HEK293 (cell line): ENCODE data around the gene PDE3A.

Source experiments
- CTCF ChIA-PET: fragments of 350-600 bp; formaldehyde crosslinking; extraction: SDS; loops from one replicate; lab custom pipeline; 2021; ENCODE audit warnings: antibody characterized with exemption; lab: Yijun Ruan, JAX
- POLR2A ChIA-PET: fragments of 300-600 bp; formaldehyde crosslinking; extraction: SDS; loops from one replicate; lab custom pipeline; 2020; ENCODE audit warnings: antibody characterized with exemption, inconsistent platforms; lab: Yijun Ruan, JAX
- H3K27ac ChIP-seq: fragments of 200-500 bp; sonication (Bioruptor generic); 2 replicates; pipeline ENCODE4 v1.5.1; 2014; ENCODE audit warnings: low read depth, low read length, control low read depth, inconsistent platforms; ENCODE audit errors: extremely low read depth
- H3K36me3 ChIP-seq, 2 experiments: fragments of 200-500 bp in 1 of 2; sonication (Bioruptor generic) in 1 of 2; 1 replicate in 1 of 2; 2 replicates in 1 of 2; pipeline ENCODE4 v1.5.1; 2014 to 2017; ENCODE audit warnings: inconsistent platforms in 2 of 2, low read length in 2 of 2; ENCODE audit not compliant: control insufficient read depth in 2 of 2, insufficient read depth in 1 of 2
- H3K4me1 ChIP-seq: fragments of 200-500 bp; sonication (Bioruptor generic); 2 replicates; pipeline ENCODE4 v1.5.1; 2014; ENCODE audit warnings: mild to moderate bottlenecking, low read length, inconsistent platforms; ENCODE audit not compliant: control insufficient read depth, insufficient read depth
- H3K4me3 ChIP-seq: 2 replicates; pipeline ENCODE4 v1.5.1; 2011; ENCODE audit warnings: low read depth, mild to moderate bottlenecking, control low read depth, low read length, moderate library complexity
- H3K9me3 ChIP-seq: fragments of 200-500 bp; sonication (Bioruptor generic); 2 replicates; pipeline ENCODE4 v1.5.1; 2014; ENCODE audit warnings: low read depth, low read length, inconsistent platforms; ENCODE audit not compliant: control insufficient read depth, insufficient read depth
- EGR2 ChIP-seq: fragments of 450-650 bp; formaldehyde crosslinking; IDR thresholded peaks from 2 replicates; pipeline ENCODE4 v1.5.1; 2016; ENCODE audit warnings: low read depth, missing biosample characterization, missing genetic modification characterization
- GLIS1 ChIP-seq: fragments of 450-650 bp; formaldehyde crosslinking; IDR thresholded peaks from 2 replicates; pipeline ENCODE4 v1.5.1; 2016; ENCODE audit warnings: missing biosample characterization, missing genetic modification characterization
- HOXD13 ChIP-seq: sonication (generic); formaldehyde crosslinking; IDR thresholded peaks from 2 replicates; pipeline ENCODE4 v1.8.0; 2022; ENCODE audit warnings: missing genetic modification reagents, borderline replicate concordance
- KLF16 ChIP-seq: fragments of 450-650 bp; formaldehyde crosslinking; IDR thresholded peaks from 2 replicates; pipeline ENCODE4 v1.5.1; 2017; ENCODE audit warnings: missing biosample characterization, missing genetic modification characterization
- KLF7 ChIP-seq: fragments of 450-650 bp; formaldehyde crosslinking; IDR thresholded peaks from 2 replicates; pipeline ENCODE4 v1.5.1; 2016; ENCODE audit warnings: missing biosample characterization, missing genetic modification characterization, borderline replicate concordance
- KLF8 ChIP-seq: fragments of 450-650 bp; formaldehyde crosslinking; IDR thresholded peaks from 2 replicates; pipeline ENCODE4 v1.5.1; 2016; ENCODE audit warnings: missing biosample characterization, missing genetic modification characterization
- MZF1 ChIP-seq: fragments of 450-650 bp; formaldehyde crosslinking; IDR thresholded peaks from 2 replicates; pipeline ENCODE4 v1.5.1; 2017; ENCODE audit warnings: missing biosample characterization, missing genetic modification characterization, borderline replicate concordance
- PRDM1 ChIP-seq: fragments of 450-650 bp; formaldehyde crosslinking; IDR thresholded peaks from 2 replicates; pipeline ENCODE4; 2016; ENCODE audit warnings: missing biosample characterization, missing genetic modification characterization
- RBAK ChIP-seq: fragments of 450-650 bp; formaldehyde crosslinking; IDR thresholded peaks from 2 replicates; pipeline ENCODE4 v1.5.1; 2016; ENCODE audit warnings: missing biosample characterization, missing genetic modification characterization
- SETDB1 ChIP-seq: IDR thresholded peaks from one replicate; pipeline ENCODE4 v1.6.1; 2017; ENCODE audit warnings: mild to moderate bottlenecking, low read length, moderate library complexity, mixed read lengths; ENCODE audit not compliant: insufficient read length
- SP2 ChIP-seq: fragments of 450-650 bp; formaldehyde crosslinking; IDR thresholded peaks from 2 replicates; pipeline ENCODE4 v1.5.1; 2016; ENCODE audit warnings: missing biosample characterization, missing genetic modification characterization
- SP7 ChIP-seq: fragments of 450-650 bp; formaldehyde crosslinking; IDR thresholded peaks from 2 replicates; pipeline ENCODE4 v1.5.1; 2016; ENCODE audit warnings: missing biosample characterization, missing genetic modification characterization
- TCF7L2 ChIP-seq: IDR thresholded peaks from 2 replicates; pipeline ENCODE4 v1.6.1; 2011; ENCODE audit warnings: low read depth, mild to moderate bottlenecking, inconsistent platforms, low read length, moderate library complexity, borderline replicate concordance
- ZFP37 ChIP-seq: fragments of 450-650 bp; formaldehyde crosslinking; IDR thresholded peaks from 2 replicates; pipeline ENCODE4 v1.5.1; 2016; ENCODE audit warnings: missing biosample characterization, missing genetic modification characterization
- ZNF133 ChIP-seq: fragments of 450-650 bp; formaldehyde crosslinking; IDR thresholded peaks from 2 replicates; pipeline ENCODE4 v1.5.1; 2016; ENCODE audit warnings: missing biosample characterization, missing genetic modification characterization
- ZNF169 ChIP-seq: fragments of 450-650 bp; formaldehyde crosslinking; IDR thresholded peaks from 2 replicates; pipeline ENCODE4 v1.5.1; 2016; ENCODE audit warnings: missing biosample characterization, missing genetic modification characterization
- ZNF2 ChIP-seq: fragments of 450-650 bp; formaldehyde crosslinking; IDR thresholded peaks from 2 replicates; pipeline ENCODE4 v1.5.1; 2016; ENCODE audit warnings: missing biosample characterization, missing genetic modification characterization
- ZNF239 ChIP-seq: fragments of 450-650 bp; formaldehyde crosslinking; IDR thresholded peaks from 2 replicates; pipeline ENCODE4 v1.5.1; 2016; ENCODE audit warnings: missing biosample characterization, missing genetic modification characterization
- ZNF274 ChIP-seq, 2 experiments: fragments of 200-500 bp in 1 of 2; fragments of 450-650 bp in 1 of 2; sonication (Bioruptor generic) in 1 of 2; formaldehyde crosslinking in 1 of 2; IDR thresholded peaks; 2 replicates each; pipeline versions ENCODE4 v1.5.1 to v1.6.1; 2014 to 2016; ENCODE audit warnings: borderline replicate concordance in 1 of 2, inconsistent platforms in 1 of 2, low read length in 1 of 2, missing biosample characterization in 1 of 2, missing genetic modification characterization in 1 of 2
- ZNF324 ChIP-seq: fragments of 450-650 bp; formaldehyde crosslinking; IDR thresholded peaks from 2 replicates; pipeline ENCODE4 v1.5.1; 2016; ENCODE audit warnings: missing biosample characterization, missing genetic modification characterization
- ZNF391 ChIP-seq: fragments of 450-650 bp; formaldehyde crosslinking; IDR thresholded peaks from 2 replicates; pipeline ENCODE4 v1.5.1; 2016; ENCODE audit warnings: low read depth, missing biosample characterization, missing genetic modification characterization, borderline replicate concordance
- ZNF433 ChIP-seq: fragments of 450-650 bp; formaldehyde crosslinking; IDR thresholded peaks from 2 replicates; pipeline ENCODE4 v1.5.1; 2016; ENCODE audit warnings: missing biosample characterization, missing genetic modification characterization, low read depth
- ZNF473 ChIP-seq: fragments of 450-650 bp; formaldehyde crosslinking; IDR thresholded peaks from 2 replicates; pipeline ENCODE4 v1.5.1; 2017; ENCODE audit warnings: missing biosample characterization, missing genetic modification characterization
- ZNF514 ChIP-seq: fragments of 450-650 bp; formaldehyde crosslinking; IDR thresholded peaks from 2 replicates; pipeline ENCODE4 v1.5.1; 2016; ENCODE audit warnings: missing biosample characterization, missing genetic modification characterization
- ZNF529 ChIP-seq: fragments of 450-650 bp; formaldehyde crosslinking; IDR thresholded peaks from 2 replicates; pipeline ENCODE4 v1.5.1; 2017; ENCODE audit warnings: missing genetic modification characterization, missing biosample characterization; ENCODE audit not compliant: insufficient replicate concordance
- ZNF560 ChIP-seq: fragments of 450-650 bp; formaldehyde crosslinking; IDR thresholded peaks from 2 replicates; pipeline ENCODE4 v1.5.1; 2017; ENCODE audit warnings: missing biosample characterization, missing genetic modification characterization, borderline replicate concordance
- ZNF596 ChIP-seq: fragments of 450-650 bp; IDR thresholded peaks from 2 replicates; pipeline ENCODE4 v1.5.0; 2018; ENCODE audit warnings: missing biosample characterization, mild to moderate bottlenecking, missing genetic modification characterization, moderate library complexity
- ZNF677 ChIP-seq: fragments of 450-650 bp; IDR thresholded peaks from 2 replicates; pipeline ENCODE4 v1.5.0; 2018; ENCODE audit warnings: missing biosample characterization, mild to moderate bottlenecking, missing genetic modification characterization, moderate library complexity
- ZNF777 ChIP-seq: fragments of 450-650 bp; formaldehyde crosslinking; IDR thresholded peaks from 2 replicates; pipeline ENCODE4 v1.5.1; 2017; ENCODE audit warnings: missing biosample characterization, missing genetic modification characterization, borderline replicate concordance
- TF ChIP-seq, protein P1 (sequence below): fragments of 450-650 bp; formaldehyde crosslinking; IDR thresholded peaks from 2 replicates; pipeline ENCODE4 v1.5.1; 2016; ENCODE audit warnings: missing biosample characterization, missing genetic modification characterization
- TF ChIP-seq, protein P2 (sequence below): fragments of 450-650 bp; formaldehyde crosslinking; IDR thresholded peaks from 2 replicates; pipeline ENCODE4 v1.5.1; 2016; ENCODE audit warnings: missing biosample characterization, missing genetic modification characterization
- TF ChIP-seq, protein P3 (sequence below): fragments of 450-650 bp; formaldehyde crosslinking; IDR thresholded peaks from 2 replicates; pipeline ENCODE4; 2016; ENCODE audit warnings: missing biosample characterization, missing genetic modification characterization

Gene PDE3A

DNA sequence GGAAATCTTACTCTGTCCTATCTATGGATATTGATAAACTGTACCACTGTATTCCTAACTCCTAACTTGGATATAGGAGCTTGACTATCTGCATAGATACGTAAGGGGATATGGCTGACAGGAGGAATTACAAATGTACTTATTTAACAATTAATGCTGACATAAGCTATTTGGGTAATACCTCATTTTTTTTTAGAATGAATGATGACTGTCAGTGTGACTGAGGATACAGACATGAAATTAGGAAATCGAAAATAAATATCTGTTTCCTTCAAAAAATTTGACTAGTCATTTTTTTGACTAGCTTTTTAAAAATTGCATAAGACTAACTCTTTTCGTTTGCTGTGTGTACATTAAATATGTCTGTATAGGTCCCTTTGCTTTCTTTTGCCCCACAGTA, 74.9 kb downstream of the PDE3A start:
- no peaks in the 10 kb centered on the region for H3K9me3 ChIP-seq
- no peak overlapping the region for H3K4me3 ChIP-seq
- no peaks in the 10 kb centered on the region for H3K36me3 ChIP-seq
- TF ChIP-seq ZNF391, result no peak
- no peak for TF ChIP-seq ZNF529 (tag by site-specific recombination)
- no peak for TF ChIP-seq ZNF473 (tag by site-specific recombination)
- TF ChIP-seq ZNF169 (tag by site-specific recombination), result no peak
- TF ChIP-seq RBAK (tag by site-specific recombination), result no peak
- TF ChIP-seq ZNF133 (tag by site-specific recombination), result no peak
- TF ChIP-seq ZNF2 (tag by site-specific recombination), result no peak
- TF ChIP-seq ZNF433, result no peak
- TF ChIP-seq ZNF239 (tag by site-specific recombination), result no peak
- no peak for TF ChIP-seq KLF7 (tag by site-specific recombination)
- TF ChIP-seq SP7 (tag by site-specific recombination), result no peak
- no peak for TF ChIP-seq MZF1 (tag by site-specific recombination)
- no peak for TF ChIP-seq ZNF560 (tag by site-specific recombination)
- TF ChIP-seq, protein P1, sequence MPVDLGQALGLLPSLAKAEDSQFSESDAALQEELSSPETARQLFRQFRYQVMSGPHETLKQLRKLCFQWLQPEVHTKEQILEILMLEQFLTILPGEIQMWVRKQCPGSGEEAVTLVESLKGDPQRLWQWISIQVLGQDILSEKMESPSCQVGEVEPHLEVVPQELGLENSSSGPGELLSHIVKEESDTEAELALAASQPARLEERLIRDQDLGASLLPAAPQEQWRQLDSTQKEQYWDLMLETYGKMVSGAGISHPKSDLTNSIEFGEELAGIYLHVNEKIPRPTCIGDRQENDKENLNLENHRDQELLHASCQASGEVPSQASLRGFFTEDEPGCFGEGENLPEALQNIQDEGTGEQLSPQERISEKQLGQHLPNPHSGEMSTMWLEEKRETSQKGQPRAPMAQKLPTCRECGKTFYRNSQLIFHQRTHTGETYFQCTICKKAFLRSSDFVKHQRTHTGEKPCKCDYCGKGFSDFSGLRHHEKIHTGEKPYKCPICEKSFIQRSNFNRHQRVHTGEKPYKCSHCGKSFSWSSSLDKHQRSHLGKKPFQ (tag by site-specific recombination), result no peak
- TF ChIP-seq ZNF514 (tag by site-specific recombination), result no peak
- TF ChIP-seq PRDM1 (tag by site-specific recombination), result no peak
- TF ChIP-seq KLF8 (tag by site-specific recombination), result no peak
- no peak for TF ChIP-seq HOXD13 (CRISPR knock-in tag)
- TF ChIP-seq, protein P2, sequence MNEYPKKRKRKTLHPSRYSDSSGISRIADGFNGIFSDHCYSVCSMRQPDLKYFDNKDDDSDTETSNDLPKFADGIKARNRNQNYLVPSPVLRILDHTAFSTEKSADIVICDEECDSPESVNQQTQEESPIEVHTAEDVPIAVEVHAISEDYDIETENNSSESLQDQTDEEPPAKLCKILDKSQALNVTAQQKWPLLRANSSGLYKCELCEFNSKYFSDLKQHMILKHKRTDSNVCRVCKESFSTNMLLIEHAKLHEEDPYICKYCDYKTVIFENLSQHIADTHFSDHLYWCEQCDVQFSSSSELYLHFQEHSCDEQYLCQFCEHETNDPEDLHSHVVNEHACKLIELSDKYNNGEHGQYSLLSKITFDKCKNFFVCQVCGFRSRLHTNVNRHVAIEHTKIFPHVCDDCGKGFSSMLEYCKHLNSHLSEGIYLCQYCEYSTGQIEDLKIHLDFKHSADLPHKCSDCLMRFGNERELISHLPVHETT (tag by site-specific recombination), result no peak
- CTCF ChIA-PET, result interaction anchor here (0.6 to 1.7 kb wide), 2 partner anchors 11 to 20 kb away, joined by 3 to 6 read pairs; no protein-coding TSS in a partner anchor
- POLR2A ChIA-PET, result no interaction called here
- H3K27ac ChIP-seq, result no peak overlapping the region
- no peaks in the 10 kb centered on the region for H3K4me1 ChIP-seq

DNA sequence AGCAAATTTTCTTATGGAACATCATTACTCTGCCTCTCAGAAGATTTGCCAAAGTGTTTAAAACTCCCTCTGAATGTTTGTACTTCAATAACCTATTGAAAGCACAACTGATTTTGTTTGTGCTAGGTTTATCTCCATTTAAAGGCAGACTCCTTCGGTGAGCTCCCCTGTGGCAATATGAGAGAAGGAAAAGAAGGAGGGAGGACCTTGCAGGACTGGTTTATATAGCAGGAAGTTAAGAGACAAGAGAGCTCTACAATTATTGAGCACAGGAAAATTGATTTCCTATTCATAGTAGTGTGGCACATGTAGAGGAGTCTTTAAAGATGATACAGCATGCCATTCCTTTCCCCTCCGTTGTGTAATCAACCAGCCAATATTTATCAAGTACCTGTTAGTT, 75.5 kb downstream of the PDE3A start:
- CTCF ChIA-PET, result interaction anchor here (1.7 kb wide), 1 partner anchor 20 kb away, joined by 6 read pairs; no protein-coding TSS in a partner anchor
- Histone ChIP-seq H3K27ac (no peak overlapping the region), H3K4me1 (no peaks in the 10 kb centered on the region)

More for the DNA sequence above, 75.5 kb downstream of the PDE3A start:
- Histone ChIP-seq H3K9me3 (no peaks in the 10 kb centered on the region), H3K4me3 (no peak overlapping the region), H3K36me3 (no peaks in the 10 kb centered on the region)
- POLR2A ChIA-PET, result no interaction called here
- TF ChIP-seq KLF16 (tag by site-specific recombination), result no peak
- TF ChIP-seq EGR2 (tag by site-specific recombination), result no peak
- TF ChIP-seq ZNF274 (IDR thresholded peaks at IDR 0.05; ENCODE audit: low read length), result no peak
- TF ChIP-seq ZNF274 (tag by site-specific recombination; IDR thresholded peaks at IDR 0.05; ENCODE audit: borderline replicate concordance), result no peak
- TF ChIP-seq, protein P3, sequence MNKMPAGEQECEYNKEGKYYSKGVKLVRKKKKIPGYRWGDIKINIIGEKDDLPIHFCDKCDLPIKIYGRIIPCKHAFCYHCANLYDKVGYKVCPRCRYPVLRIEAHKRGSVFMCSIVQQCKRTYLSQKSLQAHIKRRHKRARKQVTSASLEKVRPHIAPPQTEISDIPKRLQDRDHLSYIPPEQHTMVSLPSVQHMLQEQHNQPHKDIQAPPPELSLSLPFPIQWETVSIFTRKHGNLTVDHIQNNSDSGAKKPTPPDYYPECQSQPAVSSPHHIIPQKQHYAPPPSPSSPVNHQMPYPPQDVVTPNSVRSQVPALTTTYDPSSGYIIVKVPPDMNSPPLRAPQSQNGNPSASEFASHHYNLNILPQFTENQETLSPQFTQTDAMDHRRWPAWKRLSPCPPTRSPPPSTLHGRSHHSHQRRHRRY, result no peak
- TF ChIP-seq SETDB1, result no peak
- TF ChIP-seq ZNF324 (tag by site-specific recombination), result no peak
- TF ChIP-seq, protein P2 (tag by site-specific recombination), result no peak
- TF ChIP-seq TCF7L2, result no peak
- TF ChIP-seq ZNF777 (tag by site-specific recombination), result no peak
- no peak for TF ChIP-seq ZFP37
- no peak for TF ChIP-seq SP2
- no peak for TF ChIP-seq ZNF677 (tag by site-specific recombination)
- TF ChIP-seq ZNF596 (tag by site-specific recombination), result no peak
- TF ChIP-seq GLIS1 (tag by site-specific recombination), result no peak
